DOHH2 (cell line): ENCODE measurements around the gene ASPHD1.

Experiments
- CTCF ChIP-seq: fragments of 200-600 bp; sonication (generic); IDR thresholded peaks from one replicate; pipeline ENCODE4 v1.5.1; 2014; ENCODE audit warnings: antibody characterized with exemption, mild to moderate bottlenecking, low read depth, low read length; ENCODE audit not compliant: poor library complexity, severe bottlenecking
- EZH2phosphoT487 ChIP-seq: fragments of 200-600 bp; sonication (generic); IDR thresholded peaks from 2 replicates; pipeline ENCODE4 v1.6.1; 2017; ENCODE audit warnings: borderline replicate concordance, mild to moderate bottlenecking, antibody characterized with exemption, low read length, moderate library complexity, mixed read lengths

GRCh38 chr16:29891525-29892457 lies 8.5 kb upstream of the ASPHD1 start:
- no peak for TF ChIP-seq CTCF
- no peak for TF ChIP-seq EZH2phosphoT487
